OCI-LY3 (cell line): Measurements from ENCODE around the gene PARVA.

Source experiments
- CTCF ChIP-seq: fragments of 200-600, 300-600 bp; sonication (generic); IDR thresholded peaks from 2 replicates; pipeline ENCODE4 v1.5.1; 2014; ENCODE audit warnings: antibody characterized with exemption, low read length, low read depth
- EZH2phosphoT487 ChIP-seq: fragments of 200-600 bp; shearing (Covaris generic); IDR thresholded peaks from 2 replicates; pipeline ENCODE4 v1.6.1; 2018; ENCODE audit warnings: antibody characterized with exemption, mixed run types, low read depth

DNA sequence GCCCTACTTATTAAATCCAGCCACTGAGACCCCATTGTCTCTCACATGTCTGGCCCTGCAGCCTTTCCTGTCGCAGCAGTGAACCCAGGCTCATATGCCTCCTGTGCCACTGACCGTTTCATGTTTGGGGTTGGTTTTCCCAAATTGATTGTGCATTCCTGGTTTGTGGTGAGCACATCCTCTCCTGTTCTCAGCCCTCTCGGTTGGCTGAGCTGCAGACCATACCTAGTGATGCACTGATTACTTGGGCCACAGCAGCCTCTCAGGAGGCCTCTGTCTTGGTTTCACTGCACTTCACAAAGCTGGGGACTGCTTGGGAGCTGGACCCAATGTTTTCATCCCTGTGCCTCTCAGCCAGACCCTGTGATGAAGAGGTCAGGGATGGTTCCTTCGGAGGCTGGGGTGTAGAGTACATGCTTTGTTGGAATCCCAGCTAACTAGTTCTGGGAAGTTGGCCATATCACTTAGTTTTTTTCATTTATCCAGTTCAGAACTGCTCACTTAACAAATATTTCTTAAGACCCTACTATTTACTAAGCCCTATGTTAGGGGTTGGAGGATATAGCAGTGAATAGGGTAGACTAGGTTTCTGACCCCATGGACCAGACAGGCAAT lies 30.9 kb downstream of the PARVA start:
- TF ChIP-seq CTCF (no peak), EZH2phosphoT487 (no peak)
